ENCODE data around the gene SEMA3A. TPM values are rescaled to one million over a fixed set of nuclear protein-coding genes. Genes with fewer than 3 reads are reported as not detected.
A peak's percentile ranks its signal among the peaks of the same experiment; 100 is the strongest.

The SEMA3A gene
- total RNA-seq, 2 donors from 2014 or later, result 6.8 to 8.8 TPM

- intact Hi-C loops (cut with DNase I), result no loop called here
- DNase-seq (no peak), ATAC-seq (no peak)
Observed at GRCh38 chr7:84044834-84045233, 149.8 kb downstream of the SEMA3A start.

DNA sequence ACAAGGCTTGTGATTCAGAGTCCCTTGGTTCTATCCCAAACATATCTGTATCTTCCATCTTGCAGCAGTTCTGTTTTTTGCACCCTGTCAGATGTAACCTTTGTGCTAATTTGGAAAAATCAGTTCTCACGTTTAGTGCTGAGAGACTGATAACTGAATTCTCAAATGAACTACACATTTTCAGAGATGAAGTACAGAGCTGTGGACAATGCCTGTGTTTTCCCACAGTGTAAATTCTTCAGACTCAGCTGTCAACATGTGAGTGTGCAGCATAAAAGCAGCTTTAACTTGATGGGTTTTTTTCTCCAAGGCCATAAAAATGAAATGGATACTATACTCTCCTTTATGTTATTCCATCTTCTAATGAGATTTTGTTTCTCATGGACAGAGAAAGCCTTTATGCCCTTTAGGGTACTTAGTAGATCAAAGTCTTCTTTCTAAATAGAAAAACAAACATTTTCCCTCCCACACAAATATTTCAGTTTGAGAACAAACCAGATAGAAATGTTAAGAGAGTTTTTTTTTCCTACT lies 150.9 kb downstream of the SEMA3A start:
- intact Hi-C loops (cut with DNase I), result no loop called here
- DNase-seq, result no peak
- ATAC-seq, result peak in 1 of 2 donors; percentile 15

DNA sequence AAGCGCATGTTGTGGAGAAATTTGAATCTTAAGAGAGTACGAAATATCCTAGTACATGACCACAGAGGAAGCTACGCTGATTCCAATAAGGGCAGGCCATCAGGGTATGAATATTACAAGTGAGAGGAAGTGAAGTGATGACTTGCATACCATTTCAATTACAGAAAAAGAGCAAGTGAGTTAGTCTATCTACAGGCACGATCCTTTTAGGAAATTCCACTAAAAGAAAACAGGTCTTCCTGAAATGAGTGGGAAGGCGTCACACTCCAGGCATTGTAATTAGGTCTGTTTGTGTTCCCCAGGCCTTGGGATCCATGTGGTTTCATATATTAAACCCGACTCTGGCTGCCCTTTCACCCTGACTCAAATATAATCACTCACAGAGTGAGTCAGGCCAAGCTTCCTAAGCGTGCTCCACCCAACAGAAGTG lies 152.5 kb downstream of the SEMA3A start:
- intact Hi-C loops (cut with DNase I), result no loop called here
- ATAC-seq, result no peak
- DNase-seq, result no peak

- intact Hi-C loops (cut with DNase I), result no loop called here
- no peak for ATAC-seq
- no peak for DNase-seq
Observed at GRCh38 chr7:84041649-84042048, 152.9 kb downstream of the SEMA3A start.

DNA sequence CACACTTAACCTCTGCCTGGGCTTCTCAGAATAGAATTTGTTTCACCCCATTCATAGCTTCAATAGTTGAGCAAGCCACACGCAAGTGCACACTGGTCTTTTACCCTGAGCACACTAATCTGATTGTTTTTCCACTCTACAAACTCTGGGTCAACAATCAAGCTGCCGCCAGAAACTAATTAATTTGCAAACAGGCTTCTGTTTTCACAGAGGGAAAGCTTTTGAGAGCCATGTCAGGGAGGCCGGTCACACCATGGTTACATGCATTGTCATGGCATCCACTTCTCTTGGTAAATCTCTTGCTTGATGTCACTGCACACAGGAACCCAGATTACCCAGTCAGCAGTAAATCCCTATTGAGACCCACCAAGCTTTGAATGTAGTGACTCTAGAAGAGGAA lies 154.2 kb downstream of the SEMA3A start:
- ATAC-seq (no peak), DNase-seq (no peak)
- intact Hi-C loops (cut with DNase I), result no loop called here

GRCh38 chr7:84039432-84039831 lies 155.2 kb downstream of the SEMA3A start:
- ATAC-seq (no peak), DNase-seq (no peak)
- intact Hi-C loops (cut with DNase I), result no loop called here

GRCh38 chr7:84027678-84028077 lies 166.9 kb downstream of the SEMA3A start:
- DNase-seq (no peak), ATAC-seq (no peak)
- intact Hi-C loops (cut with DNase I), result no loop called here

DNA sequence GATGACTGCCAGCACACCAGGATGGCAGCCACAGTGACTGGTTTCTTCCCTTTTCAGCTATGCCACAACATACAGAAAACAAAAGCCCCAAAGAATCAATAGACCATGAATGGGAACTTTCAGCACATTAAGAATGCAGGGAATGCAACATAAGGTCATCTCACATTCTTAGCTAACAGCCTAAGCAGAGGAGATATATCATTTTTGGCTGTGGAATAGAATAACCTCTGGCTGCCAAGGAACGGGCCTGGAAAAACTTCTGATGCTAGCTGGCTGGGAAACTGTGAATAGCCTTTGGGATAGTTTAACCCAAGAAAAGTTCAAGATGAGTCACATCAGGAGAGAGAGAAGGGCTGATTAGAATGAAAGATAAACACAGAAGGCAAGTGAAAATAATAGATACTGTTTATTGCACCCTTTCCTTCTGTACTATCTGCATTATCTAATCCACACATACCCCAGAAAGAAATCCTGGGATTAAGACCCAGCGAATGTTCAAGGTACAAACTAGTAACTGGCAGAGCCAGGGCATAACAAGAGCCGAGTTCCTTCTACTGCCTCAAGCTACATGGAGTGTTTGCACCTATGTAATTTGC lies 169.2 kb downstream of the SEMA3A start:
- DNase-seq (peak; percentile 21), ATAC-seq (peak; percentile 72 to 91)
- intact Hi-C loops (cut with DNase I), result no loop called here

DNA sequence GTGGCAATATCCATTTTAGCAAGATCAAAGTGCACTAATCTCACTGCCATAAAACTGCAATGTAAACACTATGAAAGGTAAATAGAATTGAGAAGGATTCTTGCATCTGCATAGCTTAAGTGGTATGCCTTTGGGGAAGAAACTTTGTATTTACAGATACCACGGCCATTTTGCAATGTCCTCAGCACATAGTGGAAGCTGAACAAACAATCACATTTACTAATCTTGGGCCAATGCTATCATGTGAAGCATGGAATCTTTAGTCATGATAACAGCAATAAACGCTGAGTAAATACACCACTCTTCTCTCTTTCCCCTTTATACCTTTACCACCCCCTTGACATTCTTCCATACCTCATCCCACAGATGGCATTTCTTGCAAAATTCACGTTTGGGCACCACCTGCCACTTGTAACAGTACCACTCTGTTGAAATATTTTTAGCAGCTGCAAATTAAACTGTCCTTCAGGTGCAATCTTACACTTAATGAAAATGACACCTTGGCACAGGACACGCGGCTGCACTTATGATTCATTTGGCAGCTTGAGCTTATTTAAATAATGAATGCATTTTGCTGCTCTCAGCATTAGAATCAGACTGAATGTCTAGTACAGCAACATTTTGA lies 171.8 kb downstream of the SEMA3A start:
- intact Hi-C loops (cut with DNase I), result loop anchor here in 1 of 2 donors (5.0 kb wide), 1 partner anchor 170 kb away; the partner anchor contains the start of gene SEMA3A
- peak; percentile 15 for DNase-seq
- ATAC-seq, result peak in 1 of 2 donors; percentile 33

DNA sequence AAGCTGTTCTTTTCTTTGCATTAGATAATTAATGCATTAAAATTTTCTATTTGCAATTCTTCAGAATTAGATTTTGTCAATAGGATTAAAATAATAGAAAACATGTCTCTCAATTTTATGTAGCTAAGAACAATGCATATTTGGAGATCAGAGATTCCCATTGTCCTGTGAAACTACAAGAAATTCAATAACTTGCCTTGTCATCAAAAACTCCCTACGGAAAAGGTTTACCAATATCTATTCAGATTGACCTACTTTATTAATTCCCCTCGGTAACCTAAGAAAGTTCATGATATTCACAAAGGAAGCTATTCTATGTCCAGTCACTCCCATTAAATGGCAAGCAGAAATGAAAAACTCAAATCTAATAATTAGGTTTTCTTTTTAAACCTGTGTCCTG lies 172.6 kb downstream of the SEMA3A start:
- DNase-seq (no peak), ATAC-seq (no peak)
- intact Hi-C loops (cut with DNase I), result loop anchor here in 1 of 2 donors (5.0 kb wide), 1 partner anchor 170 kb away; the partner anchor contains the start of gene SEMA3A

DNA sequence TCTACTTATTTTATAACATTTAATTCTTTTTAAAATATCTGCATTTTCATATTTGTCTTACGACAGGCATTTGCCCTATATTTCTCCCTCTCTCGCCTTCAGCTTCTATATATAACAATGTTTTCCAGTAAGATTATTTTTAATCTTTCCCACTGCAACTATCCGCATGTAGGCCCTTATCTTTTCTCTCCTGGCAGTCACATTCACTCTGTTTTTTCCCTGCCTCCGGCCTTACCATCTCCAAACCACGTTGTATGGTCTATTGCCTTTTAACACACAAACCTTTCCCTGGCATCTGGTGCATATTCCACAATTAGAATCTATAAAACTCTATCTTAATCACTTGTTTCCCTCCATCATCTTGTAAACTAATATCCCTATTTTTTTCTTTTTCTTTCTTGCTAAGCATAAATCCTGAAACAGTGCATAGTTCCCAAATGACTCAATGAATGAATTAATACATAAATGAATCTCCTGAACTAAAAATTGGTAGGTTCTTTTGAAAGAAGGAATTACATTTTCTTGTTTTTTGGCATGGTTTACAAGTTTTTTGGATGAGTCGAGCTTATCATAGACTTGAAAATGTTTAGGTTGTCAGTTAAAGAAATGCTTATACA lies 173.2 kb downstream of the SEMA3A start:
- ATAC-seq (peak; percentile 37 to 51), DNase-seq (no peak)
- intact Hi-C loops (cut with DNase I), result loop anchor here in 1 of 2 donors (5.0 kb wide), 1 partner anchor 171 kb away; the partner anchor contains the start of gene SEMA3A

DNA sequence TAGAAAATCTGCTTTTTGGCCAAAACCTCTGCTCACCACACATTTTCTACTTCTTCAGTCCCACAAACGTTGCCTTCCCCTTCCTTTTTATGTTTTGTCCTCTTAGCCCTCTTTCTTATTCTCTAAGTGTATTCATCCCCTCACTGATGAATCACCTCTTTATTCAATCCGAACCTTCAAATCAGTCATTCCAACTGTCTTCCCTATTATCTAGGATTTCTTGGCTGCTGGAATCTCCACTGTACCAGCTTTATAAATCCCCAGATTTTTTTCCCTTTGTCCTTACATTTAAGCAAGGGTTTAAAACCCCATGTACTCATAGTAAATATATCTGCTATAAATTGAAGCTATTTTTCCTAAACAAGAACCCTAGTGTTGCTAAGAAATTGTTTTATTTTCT lies 176.9 kb downstream of the SEMA3A start:
- DNase-seq (no peak), ATAC-seq (no peak)
- intact Hi-C loops (cut with DNase I), result no loop called here

DNA sequence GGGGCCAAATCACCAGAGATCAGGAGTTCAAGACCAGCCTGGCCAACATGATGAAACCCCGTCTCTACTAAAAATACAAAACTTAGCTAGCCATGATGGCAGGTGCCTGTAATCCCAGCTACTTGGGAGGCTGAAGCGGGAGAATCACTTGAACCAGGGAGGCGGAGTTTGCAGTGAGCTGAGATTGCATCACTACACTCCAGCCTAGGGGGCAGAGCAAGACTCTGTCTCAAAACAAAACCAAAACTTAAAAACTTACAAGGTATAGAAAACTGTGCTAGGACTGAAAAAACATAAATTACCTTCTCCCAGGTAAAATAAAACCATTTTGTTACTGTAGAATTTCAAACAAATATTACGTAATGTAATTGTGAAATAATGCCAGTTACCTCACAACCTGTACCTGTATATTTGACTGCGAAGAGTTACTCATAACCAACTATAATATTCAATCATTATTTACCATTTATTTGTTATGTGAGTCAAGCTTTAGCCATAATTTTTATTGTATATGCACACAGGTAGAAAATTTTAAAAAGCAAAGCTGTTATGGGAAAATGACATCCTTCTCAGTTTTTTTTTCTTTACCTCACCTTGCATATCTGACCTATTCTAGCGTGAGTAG lies 180.9 kb downstream of the SEMA3A start:
- DNase-seq (no peak), ATAC-seq (no peak)
- intact Hi-C loops (cut with DNase I), result no loop called here

GRCh38 chr7:84009782-84010181 lies 184.8 kb downstream of the SEMA3A start:
- no peak for ATAC-seq
- DNase-seq, result no peak
- intact Hi-C loops (cut with DNase I), result no loop called here

GRCh38 chr7:84009051-84009450 lies 185.5 kb downstream of the SEMA3A start:
- ATAC-seq, result no peak
- no peak for DNase-seq
- intact Hi-C loops (cut with DNase I), result no loop called here

DNA sequence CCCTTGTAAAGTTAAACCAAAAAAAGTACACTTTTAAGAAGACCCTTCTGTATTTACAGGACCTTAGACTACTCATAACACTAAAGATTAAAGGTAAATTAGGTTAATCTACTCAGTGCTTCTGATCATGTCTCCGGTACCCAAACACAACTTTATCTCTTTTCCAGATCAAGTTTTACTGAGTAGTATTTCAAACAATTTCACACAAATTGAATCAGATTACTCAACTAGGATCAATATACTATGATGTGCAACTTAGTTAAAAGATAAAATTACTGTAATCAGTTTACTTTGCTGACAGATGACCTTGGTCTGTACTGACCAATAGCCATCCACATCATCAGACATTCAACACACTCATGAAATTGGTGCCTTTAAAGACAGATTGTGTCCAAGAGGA lies 191.4 kb downstream of the SEMA3A start:
- intact Hi-C loops (cut with DNase I), result no loop called here
- ATAC-seq (no peak), DNase-seq (no peak)

DNA sequence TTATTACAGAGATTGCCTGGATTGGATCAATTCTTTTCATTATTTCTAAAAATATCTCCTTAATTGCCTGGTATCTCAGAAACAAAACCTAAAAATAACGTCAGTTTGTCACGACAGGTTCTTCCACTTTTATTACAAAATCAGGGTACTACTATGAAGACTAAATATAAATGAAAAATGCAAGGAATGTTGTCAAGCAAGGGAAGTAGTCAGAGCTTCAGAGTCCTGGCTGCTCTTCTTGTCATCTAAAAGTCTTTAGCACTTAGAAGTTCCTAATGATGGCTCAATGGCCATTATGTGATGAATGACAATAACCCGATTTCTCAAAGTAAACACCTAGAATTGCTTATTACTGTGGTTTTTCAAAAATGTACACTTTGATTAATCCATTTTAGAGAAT lies 192.2 kb downstream of the SEMA3A start:
- ATAC-seq, result no peak
- intact Hi-C loops (cut with DNase I), result no loop called here
- no peak for DNase-seq

GRCh38 chr7:83996879-83997278 lies 197.7 kb downstream of the SEMA3A start:
- intact Hi-C loops (cut with DNase I), result no loop called here
- no peak for DNase-seq
- ATAC-seq, result no peak

GRCh38 chr7:83987764-83988163 lies 206.8 kb downstream of the SEMA3A start:
- DNase-seq (no peak), ATAC-seq (no peak)
- intact Hi-C loops (cut with DNase I), result no loop called here

- DNase-seq (no peak), ATAC-seq (no peak)
- intact Hi-C loops (cut with DNase I), result no loop called here
Observed at GRCh38 chr7:83985821-83986220, 208.8 kb downstream of the SEMA3A start.
